OCI-LY7 (cell line): ENCODE results near the gene PGLYRP2. TPM values are rescaled to one million over a fixed set of nuclear protein-coding genes. Genes with fewer than 3 reads are reported as not detected.

Source experiments
- BruUV-seq: library from RNA; stranded (reverse); fragments of 400-500 nt; replicated peaks from 2 replicates; lab custom pipeline; 2021; lab: Mats Ljungman, UMichigan
- CTCF ChIA-PET: fragments of 300-600 bp; sonication (Branson Sonifier 250); formaldehyde crosslinking; loops from one replicate; lab custom pipeline; 2022; ENCODE audit warnings: antibody characterized with exemption; ENCODE audit not compliant: unreplicated experiment; lab: Charles Lee
- POLR2A ChIA-PET: fragments of 300-600 bp; sonication (Branson Sonifier 250); formaldehyde crosslinking; loops from one replicate; lab custom pipeline; 2022; ENCODE audit warnings: antibody characterized with exemption; lab: Charles Lee
- DNase-seq: peaks from one replicate; pipeline ENCODE4 v3.0.0-alpha.2; 2015; ENCODE audit warnings: low spot score
- H2AFZ ChIP-seq: fragments of 200-600 bp; sonication (generic), shearing (Covaris generic); 2 replicates; pipeline ENCODE4 v1.6.1; 2014; ENCODE audit warnings: mild to moderate bottlenecking, antibody characterized with exemption, low read length, moderate library complexity
- H3K27ac ChIP-seq: fragments of 200-600 bp; sonication (generic); 2 replicates; pipeline ENCODE4 v1.5.1; 2014; ENCODE audit warnings: mixed run types, low read depth, mild to moderate bottlenecking, moderate library complexity, low read length, inconsistent platforms; ENCODE audit not compliant: poor library complexity, severe bottlenecking
- H3K36me3 ChIP-seq: fragments of 200-600 bp; sonication (generic); 2 replicates; pipeline ENCODE4 v1.6.1; 2014; ENCODE audit warnings: mild to moderate bottlenecking, antibody characterized with exemption, low read length, moderate library complexity, mixed read lengths; ENCODE audit not compliant: insufficient read depth
- H3K4me1 ChIP-seq: fragments of 200-600 bp; sonication (generic); 2 replicates; pipeline ENCODE4 v1.5.1; 2014; ENCODE audit warnings: mild to moderate bottlenecking, low read length; ENCODE audit not compliant: insufficient read depth, poor library complexity, severe bottlenecking
- H3K4me2 ChIP-seq: fragments of 200-600 bp; sonication (generic); 2 replicates; pipeline ENCODE4 v1.6.1; 2014; ENCODE audit warnings: mild to moderate bottlenecking, low read length
- H3K4me3 ChIP-seq: fragments of 200-600 bp; sonication (generic); 2 replicates; pipeline ENCODE4 v1.5.1; 2014; ENCODE audit warnings: mild to moderate bottlenecking, low read depth, low read length; ENCODE audit not compliant: poor library complexity, severe bottlenecking
- H3K79me2 ChIP-seq: fragments of 200-600 bp; sonication (generic); 2 replicates; pipeline ENCODE4 v1.6.1; 2016; ENCODE audit warnings: low read depth, mild to moderate bottlenecking, low read length, moderate library complexity, mixed read lengths; ENCODE audit not compliant: insufficient read depth
- H3K9me2 ChIP-seq: fragments of 200-600 bp; sonication (generic); 2 replicates; pipeline ENCODE4 v1.6.1; 2016; ENCODE audit warnings: mild to moderate bottlenecking, low read length, mixed read lengths; ENCODE audit not compliant: insufficient read depth
- H3K9me3 ChIP-seq: fragments of 200-600 bp; sonication (generic); 2 replicates; pipeline ENCODE4 v1.6.1; 2014; ENCODE audit warnings: mild to moderate bottlenecking, mixed run types, low read length, mixed read lengths
- H4K20me1 ChIP-seq: fragments of 200-600 bp; sonication (generic); 2 replicates; pipeline ENCODE4 v1.6.1; 2014; ENCODE audit warnings: mild to moderate bottlenecking, antibody characterized with exemption, low read length, moderate library complexity, mixed read lengths; ENCODE audit not compliant: insufficient read depth
- EZH2phosphoT487 ChIP-seq: fragments of 200-600 bp; sonication (generic); IDR thresholded peaks from 2 replicates; pipeline ENCODE4 v1.6.1; 2018; ENCODE audit warnings: low read depth, borderline replicate concordance, mild to moderate bottlenecking, mixed run types, antibody characterized with exemption, low read length, moderate library complexity, mixed read lengths
- intact Hi-C: fragments of 100-400 bp; cut with micrococcal nuclease; formaldehyde crosslinking; loops from one replicate; pipeline ENCODE4 v1.10.0; 2022; ENCODE audit not compliant: unreplicated experiment
- total RNA-seq, 2 experiments: library from RNA; depleted of rRNA in 1 of 2; stranded (reverse); fragments of >200 nt in 1 of 2; shearing (Covaris generic) in 1 of 2; gene quantifications; 2 replicates each; pipeline ENCODE4 v1.2.3, GENCODE V29; 2014 to 2022
- TF ChIP-seq, protein P1 (sequence below): fragments of 200-600 bp; sonication (generic); conservative IDR thresholded peaks from 2 replicates; pipeline ENCODE4 v1.5.1; 2014; ENCODE audit warnings: mild to moderate bottlenecking, antibody characterized with exemption, low read length, moderate library complexity, mixed read lengths

Gene PGLYRP2
- total RNA-seq, 2 experiments from 2014 or later, result not detected

DNA sequence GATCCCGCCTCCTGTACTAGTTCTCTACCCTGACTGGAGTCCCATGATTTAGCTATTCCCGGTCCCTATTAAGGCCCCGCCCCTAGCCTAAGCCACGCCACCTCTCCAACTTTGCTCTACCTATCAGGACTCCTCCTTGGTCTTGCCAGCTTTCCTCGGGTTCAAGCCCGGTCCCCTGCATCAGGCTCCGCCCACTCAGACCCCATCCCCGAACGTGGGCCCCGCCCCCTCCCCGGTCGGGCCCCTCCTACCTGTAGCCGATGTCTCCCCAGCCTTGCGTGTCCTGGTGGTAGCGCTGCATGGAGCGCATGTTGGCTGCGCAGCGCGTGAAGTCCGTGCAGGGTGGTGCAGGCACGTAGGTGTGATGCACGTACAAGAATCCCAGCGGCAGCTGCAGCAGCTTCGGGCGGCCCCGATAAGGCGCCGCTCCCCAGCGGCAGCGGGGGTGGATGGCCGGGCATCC lies 7.6 kb downstream of the PGLYRP2 start:
- no peak overlapping the region for H3K27ac ChIP-seq
- intact Hi-C loops, result no loop called here
- H4K20me1 ChIP-seq, result no peaks in the 10 kb centered on the region
- H3K36me3 ChIP-seq, result no peaks in the 10 kb centered on the region
- H3K4me3 ChIP-seq, result no peak overlapping the region
- H3K9me3 ChIP-seq, result no peaks in the 10 kb centered on the region
- no peaks in the 10 kb centered on the region for H3K79me2 ChIP-seq
- POLR2A ChIA-PET, result no interaction called here
- no peak overlapping the region for H3K4me2 ChIP-seq
- BruUV-seq, result no TSS peak
- no peak overlapping the region for H2AFZ ChIP-seq
- CTCF ChIA-PET, result no interaction called here
- DNase-seq, result no peak
- peaks cover 16% of the 10 kb centered on the region for H3K4me1 ChIP-seq
- H3K9me2 ChIP-seq, result no peaks in the 10 kb centered on the region
- no peak for TF ChIP-seq EZH2phosphoT487
- TF ChIP-seq, protein P1, sequence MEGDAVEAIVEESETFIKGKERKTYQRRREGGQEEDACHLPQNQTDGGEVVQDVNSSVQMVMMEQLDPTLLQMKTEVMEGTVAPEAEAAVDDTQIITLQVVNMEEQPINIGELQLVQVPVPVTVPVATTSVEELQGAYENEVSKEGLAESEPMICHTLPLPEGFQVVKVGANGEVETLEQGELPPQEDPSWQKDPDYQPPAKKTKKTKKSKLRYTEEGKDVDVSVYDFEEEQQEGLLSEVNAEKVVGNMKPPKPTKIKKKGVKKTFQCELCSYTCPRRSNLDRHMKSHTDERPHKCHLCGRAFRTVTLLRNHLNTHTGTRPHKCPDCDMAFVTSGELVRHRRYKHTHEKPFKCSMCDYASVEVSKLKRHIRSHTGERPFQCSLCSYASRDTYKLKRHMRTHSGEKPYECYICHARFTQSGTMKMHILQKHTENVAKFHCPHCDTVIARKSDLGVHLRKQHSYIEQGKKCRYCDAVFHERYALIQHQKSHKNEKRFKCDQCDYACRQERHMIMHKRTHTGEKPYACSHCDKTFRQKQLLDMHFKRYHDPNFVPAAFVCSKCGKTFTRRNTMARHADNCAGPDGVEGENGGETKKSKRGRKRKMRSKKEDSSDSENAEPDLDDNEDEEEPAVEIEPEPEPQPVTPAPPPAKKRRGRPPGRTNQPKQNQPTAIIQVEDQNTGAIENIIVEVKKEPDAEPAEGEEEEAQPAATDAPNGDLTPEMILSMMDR, result no peak

DNA sequence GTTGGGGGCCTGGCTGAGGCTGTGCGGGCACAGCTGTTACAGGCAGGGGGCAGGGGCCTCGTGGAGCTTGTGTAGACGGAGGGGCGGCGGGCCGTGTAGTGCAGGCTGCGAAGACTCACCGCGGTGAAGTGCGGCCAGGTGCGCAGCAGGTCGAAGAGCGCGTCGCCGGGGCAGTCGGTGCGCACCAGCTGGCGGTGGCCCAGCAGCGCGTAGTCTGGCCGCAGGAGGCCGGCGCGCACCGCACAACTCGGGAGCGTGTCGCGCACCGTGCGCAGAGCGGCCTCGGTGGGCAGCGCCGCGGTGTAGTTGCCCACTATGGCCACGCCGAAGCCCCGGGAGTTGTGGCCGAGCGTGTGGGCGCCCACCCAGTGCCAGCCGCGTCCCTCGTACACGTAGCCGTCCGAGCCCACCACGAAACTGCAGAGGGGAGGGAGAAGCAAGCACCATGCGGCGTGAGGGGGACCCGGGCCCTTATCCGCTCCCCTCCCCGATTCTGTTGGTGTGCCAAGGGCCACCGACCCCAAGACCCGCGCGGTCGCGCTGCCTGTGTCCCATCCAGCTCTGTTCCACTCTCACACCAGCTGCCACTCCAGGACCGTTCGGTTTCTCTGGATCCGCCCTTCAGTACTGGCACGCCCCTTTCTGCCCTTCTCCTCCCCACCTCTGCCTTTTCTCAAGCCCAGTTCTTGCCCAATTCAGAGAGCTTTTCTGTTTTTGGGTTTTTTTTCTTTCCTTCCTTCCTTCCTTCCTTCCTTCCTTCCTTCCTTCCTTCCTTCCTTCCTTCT lies 9.6 kb downstream of the PGLYRP2 start:
- no peak overlapping the region for H3K4me2 ChIP-seq
- no peaks in the 10 kb centered on the region for H3K36me3 ChIP-seq
- no peaks in the 10 kb centered on the region for H4K20me1 ChIP-seq
- ChIA-PET POLR2A (no interaction called here), CTCF (no interaction called here)
- H3K9me3 ChIP-seq, result no peaks in the 10 kb centered on the region
- H3K4me1 ChIP-seq, result peaks cover 31% of the 10 kb centered on the region
- intact Hi-C loops, result loop anchor here (10.0 kb wide), 1 partner anchor 85 kb away; no protein-coding TSS in a partner anchor
- TF ChIP-seq, protein P1, result no peak
- no peak for TF ChIP-seq EZH2phosphoT487
- no peak overlapping the region for H2AFZ ChIP-seq
- H3K79me2 ChIP-seq, result no peaks in the 10 kb centered on the region; the same call in 1 of the 2 replicates
- DNase-seq, result no peak
- H3K9me2 ChIP-seq, result no peaks in the 10 kb centered on the region
- no peak overlapping the region for H3K4me3 ChIP-seq
- no TSS peak for BruUV-seq
- no peak overlapping the region for H3K27ac ChIP-seq
